NCI-H748 (cell line): ENCODE measurements around the gene ENTPD8.

Experiments
- DNase-seq: peaks from one replicate; lab custom pipeline; 2025; ENCODE audit not compliant: unreplicated experiment; lab: John Stamatoyannopoulos, UW

The ENTPD8 gene

DNA sequence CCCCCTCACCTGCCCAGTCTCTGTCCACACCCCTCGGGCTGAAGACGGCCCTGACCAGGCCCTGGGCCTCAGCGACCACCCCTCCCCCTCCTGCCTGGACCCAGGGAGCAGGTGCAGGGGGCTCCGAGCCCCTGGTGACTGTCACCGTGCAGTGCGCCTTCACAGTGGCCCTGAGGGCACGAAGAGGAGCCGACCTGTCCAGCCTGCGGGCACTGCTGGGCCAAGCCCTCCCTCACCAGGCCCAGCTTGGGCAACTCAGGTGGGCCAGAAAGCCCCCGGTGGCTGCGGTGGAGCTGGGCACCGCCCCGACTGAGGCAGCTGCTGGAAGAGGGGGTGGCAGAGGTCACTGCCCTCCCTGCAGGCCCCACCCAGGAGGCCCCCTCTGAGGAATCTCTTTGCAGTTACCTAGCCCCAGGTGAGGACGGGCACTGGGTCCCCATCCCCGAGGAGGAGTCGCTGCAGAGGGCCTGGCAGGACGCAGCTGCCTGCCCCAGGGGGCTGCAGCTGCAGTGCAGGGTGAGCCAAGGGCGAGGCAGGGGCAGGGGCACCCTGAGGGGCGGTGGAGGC lies 7.7 kb downstream of the ENTPD8 start:
- no peak for DNase-seq

DNA sequence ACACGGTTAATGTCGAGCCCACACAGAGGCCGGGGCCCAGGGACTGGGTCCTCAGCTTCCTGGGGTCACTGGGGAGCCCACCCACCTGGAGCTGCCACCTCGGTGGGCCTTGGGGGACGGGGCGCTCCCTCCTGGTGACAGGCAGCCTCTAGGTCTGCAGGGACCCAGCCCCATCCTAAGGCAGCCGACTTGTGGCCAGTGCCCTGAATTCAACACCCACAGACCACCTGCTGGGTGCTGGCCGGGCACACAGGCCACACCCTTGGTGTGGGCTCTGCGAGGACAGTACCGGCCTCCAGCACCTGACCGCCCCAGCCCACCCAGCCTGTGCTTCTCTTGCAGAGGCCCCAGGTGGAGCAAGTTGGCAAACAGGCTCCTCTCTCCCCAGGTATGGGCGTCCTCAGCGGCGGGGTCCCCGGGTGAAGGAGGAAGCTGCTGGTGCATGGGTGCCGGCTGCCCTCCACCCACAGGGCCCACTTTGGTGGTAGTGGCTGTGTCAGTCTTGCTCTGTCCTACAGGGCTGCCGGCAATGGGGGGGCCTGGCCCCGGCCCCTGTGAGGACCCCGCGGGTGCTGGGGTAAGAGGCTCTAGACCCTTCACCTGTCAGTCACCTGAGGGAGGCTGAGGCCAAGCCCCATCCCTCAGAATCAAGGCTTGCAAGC lies 8.3 kb downstream of the ENTPD8 start:
- DNase-seq = no peak

DNA sequence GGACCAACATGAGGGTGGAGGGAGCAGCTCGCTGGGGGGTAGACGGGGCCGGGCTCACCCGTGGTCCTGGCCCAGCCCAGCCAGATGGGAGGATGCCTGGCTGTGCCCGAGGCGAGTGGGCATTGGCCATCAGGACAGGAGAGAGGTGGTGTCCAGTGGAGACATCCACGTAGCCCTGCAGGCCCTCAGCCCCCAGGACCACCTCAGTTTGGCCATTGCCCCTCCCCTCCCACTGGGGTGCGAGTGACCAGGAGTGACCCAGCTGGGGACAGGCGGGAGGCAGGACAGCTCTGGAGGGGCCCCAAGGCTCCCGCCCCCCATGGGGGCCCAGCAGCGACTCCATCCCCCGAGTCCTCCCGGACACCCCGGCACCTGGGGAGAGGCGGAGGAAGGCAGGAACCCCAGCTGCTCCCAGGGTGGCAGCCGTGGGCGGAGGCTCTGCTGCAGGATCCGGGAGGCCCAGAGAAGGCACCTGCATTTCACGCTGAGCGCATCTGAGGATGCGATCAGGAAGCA lies 9.7 kb downstream of the ENTPD8 start:
- no peak for DNase-seq

DNA sequence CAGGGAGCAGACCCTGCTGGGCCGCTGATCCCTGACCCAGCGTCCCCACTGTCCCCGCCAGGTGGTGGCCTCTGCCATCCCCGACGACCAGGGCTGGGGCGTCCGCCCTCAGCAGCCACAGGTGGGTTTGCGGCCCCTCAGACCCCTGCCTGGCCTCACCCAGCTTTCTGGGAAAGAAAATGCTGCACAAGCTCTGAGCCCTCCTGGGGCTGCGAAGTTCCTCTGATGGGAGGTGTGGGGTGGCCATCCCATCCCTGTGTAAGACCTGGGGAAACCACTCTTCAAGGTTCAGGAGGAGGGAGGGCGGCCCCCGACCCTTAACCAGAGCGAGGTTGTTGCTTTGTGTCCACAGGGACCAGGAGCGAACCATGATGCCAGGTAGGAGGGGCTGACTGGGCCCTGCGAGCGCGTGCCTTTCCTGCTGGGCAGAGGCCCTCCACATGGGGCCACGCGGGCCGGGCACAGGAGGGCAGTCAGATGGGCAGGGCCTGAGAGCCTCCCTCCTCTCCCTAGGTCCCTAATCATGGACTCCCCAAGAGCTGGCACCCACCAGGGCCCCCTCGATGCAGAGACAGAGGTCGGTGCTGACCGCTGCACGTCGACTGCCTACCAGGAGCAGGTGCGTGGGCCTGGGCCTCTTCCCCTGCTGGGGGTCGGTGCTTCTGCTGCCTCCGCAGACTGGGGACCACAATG lies 10.3 kb downstream of the ENTPD8 start:
- no peak for DNase-seq

DNA sequence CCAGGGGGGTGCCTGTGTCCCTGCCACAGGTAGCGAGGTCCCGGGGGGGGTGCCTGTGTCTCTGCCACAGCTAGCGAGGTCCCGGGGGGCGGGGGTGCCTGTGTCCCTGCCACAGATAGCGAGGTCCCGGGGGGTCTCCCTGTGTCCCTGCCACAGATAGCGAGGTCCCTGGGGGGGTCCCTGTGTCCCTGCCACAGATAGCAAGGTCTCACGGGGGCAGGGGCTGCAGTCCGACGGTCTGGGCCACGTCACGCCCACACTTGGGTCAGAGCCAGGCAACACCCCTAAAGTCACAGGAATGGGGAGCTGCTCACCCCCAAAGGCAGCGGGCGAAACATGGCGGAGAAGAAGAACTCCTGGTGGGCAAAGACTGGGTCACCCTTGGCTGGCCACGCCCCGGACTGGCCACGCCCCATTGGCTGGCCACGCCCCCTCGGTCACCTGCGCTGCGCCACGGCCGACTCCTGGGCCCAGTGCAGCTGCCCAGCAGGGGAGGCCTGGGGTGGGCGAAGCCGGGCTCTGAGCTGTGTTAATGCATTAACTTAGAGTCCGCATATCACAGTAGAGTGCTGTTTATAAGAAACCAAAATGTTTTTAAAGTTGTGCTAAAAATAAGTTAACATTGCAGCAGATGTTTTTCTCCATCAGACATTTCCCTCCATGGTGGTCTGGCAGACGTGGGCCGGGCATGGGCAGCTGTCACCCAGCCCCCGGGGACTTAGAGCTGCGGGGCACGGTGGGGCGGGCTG lies 11.0 kb downstream of the ENTPD8 start:
- DNase-seq = peak; percentile 68

DNA sequence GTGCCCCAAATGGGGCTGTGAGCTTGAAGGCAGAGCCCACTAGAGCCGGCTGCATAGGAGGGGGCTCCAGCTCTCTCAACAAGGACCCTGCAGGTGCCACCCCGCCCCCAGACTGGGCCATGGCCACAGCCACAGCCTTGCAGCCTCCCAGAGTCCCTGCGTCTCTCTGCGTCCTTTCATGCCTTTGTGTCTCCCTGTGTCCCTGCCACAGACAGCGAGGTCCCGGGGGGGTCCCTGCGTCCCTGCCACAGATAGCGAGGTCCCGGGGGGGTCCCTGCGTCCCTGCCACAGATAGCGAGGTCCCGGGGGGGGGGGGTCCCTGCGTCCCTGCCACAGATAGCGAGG lies 11.6 kb downstream of the ENTPD8 start:
- DNase-seq = no peak

DNA sequence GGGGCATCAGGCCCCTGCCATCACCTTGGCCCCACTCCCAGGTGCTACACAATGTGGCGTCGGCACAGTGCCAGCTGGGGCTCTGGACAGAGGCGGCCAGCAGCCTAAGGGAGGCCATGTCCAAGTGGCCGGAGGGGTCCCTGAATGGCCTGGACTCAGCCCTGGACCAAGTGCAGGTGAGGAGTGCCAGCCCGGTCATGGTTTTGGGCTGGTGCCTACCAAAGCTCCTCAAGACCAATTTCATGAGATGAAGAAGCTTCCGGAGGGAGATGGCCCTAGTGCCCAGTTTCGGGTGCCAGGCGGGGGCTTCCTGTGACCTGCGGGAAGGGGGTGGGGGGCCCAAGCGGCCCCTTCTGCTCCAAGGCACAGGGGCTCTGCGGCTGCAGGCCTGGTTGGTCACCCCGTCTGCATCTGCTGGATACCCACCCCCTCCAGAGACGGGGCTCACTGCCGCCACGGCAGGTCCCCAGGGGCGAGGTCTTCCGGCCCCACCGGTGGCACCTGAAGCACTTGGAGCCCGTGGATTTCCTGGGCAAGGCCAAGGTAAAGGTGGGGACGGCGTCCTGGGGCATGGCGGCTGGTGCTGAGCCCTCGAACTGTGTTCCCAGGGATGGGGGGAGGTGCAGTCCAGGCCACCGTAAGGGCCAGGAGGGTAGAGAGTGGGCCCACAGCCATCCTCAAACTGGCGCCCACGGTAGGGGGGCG lies 12.2 kb downstream of the ENTPD8 start:
- peak; percentile 56 for DNase-seq

DNA sequence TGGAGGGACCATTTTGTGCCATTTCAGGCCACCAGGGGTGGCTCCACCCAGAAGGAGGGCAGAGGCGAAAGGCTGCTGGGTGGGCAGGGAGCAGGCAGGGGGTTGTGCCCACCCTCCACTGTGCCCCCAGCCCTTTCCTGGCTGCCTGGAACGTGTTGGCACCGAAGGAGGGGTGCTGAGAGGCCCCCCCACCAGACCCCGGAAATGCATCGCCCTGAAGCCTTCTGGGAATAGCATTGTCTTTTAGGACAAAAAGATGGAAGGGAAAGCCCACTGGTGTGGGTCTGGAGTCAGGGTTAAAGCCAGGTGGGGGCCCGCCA lies 12.9 kb downstream of the ENTPD8 start:
- no peak for DNase-seq

DNA sequence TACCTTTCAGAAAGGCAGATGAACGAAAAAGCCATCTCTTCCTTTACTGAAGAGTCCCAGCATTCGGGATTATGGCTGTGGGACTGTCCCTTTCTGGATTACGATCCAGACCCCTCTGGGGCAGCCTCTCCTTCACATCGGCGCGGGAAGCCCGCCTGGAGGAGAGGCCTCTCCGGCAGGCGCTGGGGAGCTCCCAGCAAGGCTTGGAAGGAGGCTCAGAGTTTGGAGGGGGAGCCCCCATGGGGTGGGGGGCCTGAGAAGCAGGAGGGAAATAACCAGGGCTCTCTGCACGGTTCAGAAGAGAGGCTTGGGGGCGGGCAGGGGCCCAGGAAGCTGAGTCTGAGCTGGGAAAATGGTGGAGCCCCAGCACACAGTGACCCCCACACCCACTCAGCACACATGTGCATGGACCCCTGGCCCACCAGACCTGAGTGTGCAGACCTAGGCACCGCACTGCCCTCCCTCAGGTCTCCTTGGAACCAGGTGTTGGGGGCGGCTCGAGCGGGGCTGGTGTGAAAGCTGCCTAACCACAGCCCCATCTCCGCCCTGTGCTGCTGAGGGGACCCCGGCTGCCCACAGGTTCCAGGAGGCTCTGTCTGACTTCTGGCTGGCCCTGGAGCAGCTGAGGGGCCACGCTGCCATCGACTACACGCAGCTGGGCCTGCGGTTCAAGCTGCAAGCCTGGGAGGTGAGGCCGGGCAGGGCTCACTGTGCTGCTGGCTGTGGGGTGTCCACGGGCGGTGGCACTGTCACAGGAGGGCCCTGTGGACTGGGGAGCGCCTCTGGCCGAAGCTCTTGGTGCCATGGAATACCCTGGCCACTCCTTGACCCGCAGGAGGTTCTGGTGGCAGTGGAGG lies 13.5 kb downstream of the ENTPD8 start:
- DNase-seq = no peak

DNA sequence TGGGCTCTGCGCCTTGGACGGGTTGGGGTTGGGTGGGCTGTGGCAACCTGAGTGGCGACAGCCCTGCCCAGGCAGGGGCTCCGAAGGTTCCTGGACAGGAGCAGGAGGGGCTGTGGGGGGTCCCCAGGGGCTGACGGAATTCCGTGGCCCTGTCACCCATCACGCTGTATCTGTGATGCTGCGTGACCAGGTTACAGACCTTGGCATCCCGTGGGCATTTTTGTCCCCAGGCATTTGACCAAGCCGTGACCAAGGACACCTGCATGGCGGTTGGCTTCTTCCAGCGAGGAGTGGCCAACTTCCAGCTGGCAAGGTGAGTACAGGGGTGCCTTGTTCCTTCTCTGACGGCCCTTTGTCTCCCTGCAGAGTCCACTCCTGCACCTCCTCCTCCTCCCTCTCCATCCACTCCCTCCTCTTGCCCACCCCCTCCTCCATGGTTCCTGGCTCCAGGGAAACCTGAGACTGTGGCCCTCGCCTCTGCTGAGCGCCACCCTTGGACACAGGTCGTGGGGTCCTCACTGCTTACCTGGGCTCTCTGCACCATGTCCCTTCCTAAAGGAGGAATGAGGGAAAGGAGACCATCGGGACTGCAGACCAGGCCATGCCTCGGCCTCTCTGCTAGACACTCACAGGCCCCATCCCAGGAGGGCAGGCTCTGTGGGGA lies 15.0 kb downstream of the ENTPD8 start:
- DNase-seq = no peak

DNA sequence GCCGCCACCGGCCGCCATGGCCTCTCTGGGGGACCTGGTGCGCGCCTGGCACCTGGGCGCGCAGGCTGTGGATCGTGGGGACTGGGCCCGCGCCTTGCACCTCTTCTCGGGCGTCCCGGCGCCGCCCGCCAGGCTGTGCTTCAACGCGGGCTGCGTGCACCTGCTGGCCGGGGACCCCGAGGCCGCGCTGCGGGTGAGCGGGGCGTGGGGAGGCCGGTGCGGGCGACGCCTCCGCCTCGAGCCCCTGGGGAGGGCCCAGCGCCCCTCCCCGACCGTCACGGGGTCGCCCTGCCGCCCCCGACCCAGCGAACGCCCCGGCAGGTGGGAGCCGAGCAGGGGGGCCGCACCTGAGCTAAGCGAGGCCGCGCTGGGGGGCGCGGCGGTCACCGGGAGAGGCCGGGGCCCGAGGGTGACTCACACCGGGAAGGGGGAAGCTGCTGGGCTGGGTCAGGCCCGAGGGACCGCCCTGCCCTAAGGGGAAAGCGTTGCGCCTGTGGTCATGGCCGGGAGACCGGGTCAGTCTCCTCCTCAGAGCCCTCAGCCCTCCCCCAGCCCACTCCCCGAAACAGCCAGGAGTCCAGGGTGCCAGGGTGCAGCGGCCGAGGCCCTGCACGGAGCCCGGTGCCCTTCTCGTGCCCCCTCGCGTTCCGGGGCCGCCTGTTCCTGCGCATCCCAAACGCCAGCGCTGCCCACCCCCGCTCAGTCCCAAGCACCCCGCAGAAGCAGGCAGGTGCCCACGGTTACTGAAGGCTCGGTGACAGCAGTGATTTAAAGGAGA lies 17.5 kb downstream of the ENTPD8 start:
- no peak for DNase-seq

DNA sequence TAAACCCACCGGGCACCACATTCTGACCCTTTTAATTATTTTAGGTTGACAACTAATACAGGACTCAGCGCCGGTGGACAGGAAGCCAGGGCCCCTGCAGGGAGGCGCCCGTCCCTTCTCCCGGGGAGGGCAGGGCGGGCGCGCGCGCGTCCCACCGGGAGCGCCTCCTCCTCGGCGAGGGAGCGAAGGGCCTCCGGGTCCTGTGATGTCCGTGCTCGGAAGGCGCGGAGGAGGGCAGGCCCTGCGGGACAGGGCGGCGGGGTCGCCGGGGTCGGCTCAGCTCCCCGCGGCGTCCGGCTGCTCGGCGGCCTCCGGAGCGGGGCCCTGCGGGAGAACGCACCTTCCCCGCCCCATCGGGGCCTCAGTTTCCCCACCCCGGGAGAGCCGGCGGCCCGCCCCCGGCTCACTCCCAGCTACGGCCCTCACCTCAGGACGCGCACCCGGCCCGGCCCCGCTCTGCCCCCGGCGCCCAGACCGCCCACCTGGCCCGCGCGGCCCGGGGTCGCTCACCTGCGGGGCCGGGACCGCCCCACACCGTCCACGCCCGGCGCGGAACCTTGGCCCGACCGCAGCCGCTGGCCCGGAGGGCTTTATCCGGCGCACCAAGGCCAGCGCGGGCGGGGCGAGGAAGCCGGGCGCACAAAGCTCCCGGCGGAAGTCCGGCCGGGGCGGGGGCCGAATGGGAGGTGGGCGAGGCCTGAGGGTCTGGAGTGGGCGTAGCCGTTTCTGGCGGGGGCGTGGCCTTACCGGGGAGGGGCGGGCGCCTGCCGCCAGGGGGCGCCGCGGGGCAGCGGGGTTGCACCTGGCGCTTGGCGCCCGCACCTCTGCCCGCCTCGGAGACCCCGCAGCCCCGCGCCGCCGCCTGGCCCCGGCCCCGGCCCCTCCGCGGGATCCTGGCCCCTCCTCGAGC lies 18.3 kb downstream of the ENTPD8 start, which contains the start of the genes EXD3 and NOXA1:
TSS of gene EXD3 (minus strand) at position 559 of the 910 bp plus-strand sequence. CDS start 27,805 bp downstream, outside the sequence.
TSS of gene NOXA1 (plus strand) at position 790 of the 910 bp plus-strand sequence. CDS start 137 bp downstream, outside the sequence.
- DNase-seq = peak; percentile 95

DNA sequence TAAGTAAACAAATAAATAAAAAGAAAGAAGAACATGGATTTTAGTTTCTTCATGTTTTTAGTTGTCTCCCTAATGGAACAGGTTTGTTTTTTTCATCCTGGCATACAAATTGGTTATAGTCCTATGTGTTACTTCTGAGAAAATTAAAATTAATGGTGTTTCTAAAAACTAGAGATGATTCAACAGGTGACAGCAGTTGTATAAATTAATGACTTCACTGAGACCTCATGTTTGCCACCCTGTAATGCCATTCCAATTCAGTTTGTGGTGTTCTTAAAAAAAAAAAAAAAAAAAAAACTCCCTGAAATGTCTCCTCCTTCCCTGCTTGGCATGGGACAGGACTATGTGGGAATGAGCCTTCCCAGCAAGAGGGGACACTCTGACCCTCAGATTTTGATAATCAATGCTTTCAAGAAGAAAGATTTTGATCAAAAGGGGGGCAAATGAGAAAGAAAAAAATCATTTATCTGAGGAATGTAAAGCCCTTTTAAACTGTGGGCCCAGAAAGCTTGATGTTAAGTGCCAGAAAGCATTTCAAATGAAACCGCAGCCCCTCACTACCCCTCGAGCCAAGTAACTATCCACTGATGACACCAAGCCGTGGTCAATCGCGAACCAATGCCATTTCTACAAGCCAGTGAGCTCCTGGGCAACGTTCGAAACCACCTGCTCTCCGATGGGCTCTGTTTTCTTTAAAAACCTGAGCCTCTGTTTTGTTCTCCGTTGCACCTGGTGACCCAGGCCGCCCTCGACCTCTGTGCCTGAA lies 19.1 kb downstream of the ENTPD8 start:
- peak; percentile 59 for DNase-seq

DNA sequence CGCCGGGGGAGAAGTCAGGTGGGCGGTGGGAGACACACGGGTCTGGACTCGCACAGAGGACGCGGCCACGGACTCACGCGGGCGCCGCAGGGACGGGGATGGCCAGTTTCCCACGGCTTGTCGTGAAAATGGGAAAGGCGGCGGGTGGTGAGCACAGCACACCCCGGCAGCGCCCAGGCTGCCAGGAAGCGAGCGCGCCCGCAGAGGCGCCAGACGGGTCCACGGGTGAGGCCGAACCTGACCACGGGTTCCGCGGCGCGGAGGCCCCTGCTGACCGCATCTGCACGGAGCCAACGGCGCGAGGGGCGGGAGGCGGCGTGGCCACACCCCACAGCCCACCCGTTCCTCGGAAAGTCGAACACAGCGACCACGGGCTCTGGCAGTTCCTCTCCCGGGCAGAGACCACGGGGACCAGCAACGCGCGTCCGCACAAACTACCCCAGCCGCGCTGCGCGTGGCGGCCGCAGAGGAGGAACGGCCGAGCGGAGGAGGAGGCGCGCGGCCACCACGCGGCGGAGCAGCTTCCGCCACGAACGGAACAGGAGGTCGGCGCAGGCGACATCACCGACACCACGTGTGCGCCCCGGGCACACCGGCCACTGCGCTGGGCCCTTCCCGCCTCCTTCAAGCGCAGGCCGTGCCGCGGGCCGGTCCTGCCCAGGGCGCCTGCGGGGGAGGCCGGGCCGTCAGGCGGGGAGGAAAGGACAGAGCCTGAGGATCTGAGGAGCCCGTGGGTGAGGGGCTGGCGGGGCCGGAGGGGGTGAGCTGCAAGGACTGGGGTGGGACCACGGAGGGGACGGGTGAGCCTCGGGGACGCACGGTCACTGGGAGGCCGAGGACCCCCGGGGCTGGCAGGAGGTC lies 23.8 kb downstream of the ENTPD8 start:
- DNase-seq = no peak

DNA sequence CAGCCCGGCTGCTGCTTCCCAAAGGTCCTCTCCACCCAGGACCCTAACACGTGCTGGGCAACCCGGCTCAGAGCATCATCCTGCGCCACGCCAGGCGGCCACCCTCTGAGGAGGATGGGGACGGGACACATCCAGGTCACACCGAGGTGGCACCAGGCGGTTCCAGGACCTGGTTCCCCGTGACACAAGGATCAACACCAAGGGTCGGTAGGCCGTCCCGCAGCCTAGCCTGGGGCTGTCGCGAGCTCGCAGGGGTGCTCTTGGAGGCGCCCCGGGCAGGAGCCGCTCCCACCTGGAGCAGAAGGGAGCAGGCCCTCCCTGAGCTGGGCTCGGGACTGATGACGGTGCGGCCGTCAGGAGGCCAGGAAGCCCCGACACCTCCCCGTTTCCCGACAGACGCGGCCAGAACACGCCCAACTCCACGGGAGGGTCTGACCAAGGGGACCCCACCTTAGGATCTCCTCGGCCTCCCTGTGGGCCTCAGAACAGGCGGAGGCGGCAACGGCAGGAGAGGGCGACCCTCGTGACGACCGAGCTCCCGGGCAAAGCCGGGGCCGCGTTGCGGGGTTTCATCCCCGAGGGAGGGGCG lies 24.5 kb downstream of the ENTPD8 start:
- DNase-seq = no peak
